SU-DHL-6 (cell line): ENCODE data around the gene ARHGAP6.

Experiments
- H2AFZ ChIP-seq: fragments of 200-600 bp; sonication (generic); 2 replicates; pipeline ENCODE4 v1.6.1; 2014; ENCODE audit warnings: low read depth, mild to moderate bottlenecking, moderate library complexity, mixed read lengths, antibody characterized with exemption, low read length; ENCODE audit not compliant: severe bottlenecking
- H3F3A ChIP-seq: fragments of 200-600 bp; shearing (Covaris generic); 2 replicates; pipeline ENCODE4 v1.6.0; 2016; ENCODE audit warnings: antibody characterized with exemption, mild to moderate bottlenecking; ENCODE audit not compliant: insufficient read depth
- H3K27ac ChIP-seq: fragments of 200-600 bp; sonication (generic); 2 replicates; pipeline ENCODE4 v1.5.1; 2016; ENCODE audit warnings: low read depth, mild to moderate bottlenecking, low read length, moderate library complexity, mixed read lengths
- H3K27me3 ChIP-seq: fragments of 200-600 bp; sonication (generic), shearing (Covaris generic); 2 replicates; pipeline ENCODE4 v1.6.0; 2014; ENCODE audit warnings: mild to moderate bottlenecking, low read length
- H3K36me3 ChIP-seq: fragments of 200-600 bp; sonication (generic); 2 replicates; pipeline ENCODE4 v1.6.1; 2014; ENCODE audit warnings: mild to moderate bottlenecking, low read length, mixed read lengths
- H3K4me2 ChIP-seq: fragments of 300-600, 200-600 bp; shearing (Covaris generic), sonication (generic); 2 replicates; pipeline ENCODE4 v1.6.0; 2014; ENCODE audit warnings: low read length, low read depth, mild to moderate bottlenecking; ENCODE audit not compliant: poor library complexity, severe bottlenecking
- H3K4me3 ChIP-seq: fragments of 200-600 bp; sonication (generic); 2 replicates; pipeline ENCODE4 v1.5.1; 2014; ENCODE audit warnings: antibody characterized with exemption, low read length, mild to moderate bottlenecking, mixed read lengths; ENCODE audit not compliant: insufficient read depth, poor library complexity, severe bottlenecking
- H3K79me2 ChIP-seq: fragments of 200-600 bp; sonication (generic); 2 replicates; pipeline ENCODE4 v1.6.1; 2014; ENCODE audit warnings: mild to moderate bottlenecking, low read length, moderate library complexity; ENCODE audit not compliant: insufficient read depth
- H3K9ac ChIP-seq: fragments of 200-600 bp; sonication (generic); 2 replicates; pipeline ENCODE4 v1.7.0; 2014; ENCODE audit warnings: mild to moderate bottlenecking, low read length
- H3K9me2 ChIP-seq: fragments of 200-600 bp; sonication (generic); replicated peaks from 2 replicates; pipeline ENCODE4 v1.6.1; 2014; ENCODE audit warnings: low read length; ENCODE audit not compliant: insufficient read depth
- H3K9me3 ChIP-seq: fragments of 200-600 bp; sonication (generic); 2 replicates; pipeline ENCODE4 v1.6.1; 2014; ENCODE audit warnings: low read length, mixed read lengths; ENCODE audit not compliant: insufficient read depth
- H4K20me1 ChIP-seq: fragments of 200-600 bp; sonication (generic); 2 replicates; pipeline ENCODE4 v1.6.1; 2014; ENCODE audit warnings: low read depth, mild to moderate bottlenecking, antibody characterized with exemption, low read length, moderate library complexity, mixed read lengths
- CTCF ChIP-seq: fragments of 200-600 bp; sonication (generic); IDR thresholded peaks from one replicate; pipeline ENCODE4 v1.5.1; 2017; ENCODE audit warnings: antibody characterized with exemption, mild to moderate bottlenecking, low read length, moderate library complexity; ENCODE audit not compliant: insufficient read depth, poor library complexity, severe bottlenecking
- EZH2phosphoT487 ChIP-seq: fragments of 200-600 bp; sonication (generic), shearing (Covaris generic); conservative IDR thresholded peaks from 2 replicates; pipeline ENCODE4 v1.6.1; 2018; ENCODE audit warnings: mild to moderate bottlenecking, antibody characterized with exemption, low read length, moderate library complexity, mixed read lengths

The ARHGAP6 gene

GRCh38 chrX:11355259-11355909, 310.3 kb downstream of the ARHGAP6 start:
- Histone ChIP-seq H3K4me3 (no peak overlapping the region), H3K79me2 (no peaks in the 10 kb centered on the region), H2AFZ (no peak overlapping the region), H3K27me3 (no peaks in the 10 kb centered on the region), H3K9me3 (no peaks in the 10 kb centered on the region), H3K9me2 (no peaks in the 10 kb centered on the region), H3K4me2 (no peak overlapping the region), H3F3A (no peaks in the 10 kb centered on the region), H3K27ac (no peak overlapping the region), H4K20me1 (no peaks in the 10 kb centered on the region), H3K36me3 (no peaks in the 10 kb centered on the region), H3K9ac (no peak overlapping the region)
- TF ChIP-seq EZH2phosphoT487 = no peak
- no peak for TF ChIP-seq CTCF

- Histone ChIP-seq H3K9ac (no peak overlapping the region), H3K9me3 (no peaks in the 10 kb centered on the region), H3K9me2 (no peaks in the 10 kb centered on the region), H3K4me3 (no peak overlapping the region), H3K27me3 (no peaks in the 10 kb centered on the region), H3F3A (no peaks in the 10 kb centered on the region), H4K20me1 (no peaks in the 10 kb centered on the region), H3K36me3 (no peaks in the 10 kb centered on the region), H2AFZ (no peak overlapping the region), H3K27ac (no peak overlapping the region), H3K4me2 (no peak overlapping the region), H3K79me2 (no peaks in the 10 kb centered on the region)
- TF ChIP-seq CTCF (no peak), EZH2phosphoT487 (no peak)
Measured at GRCh38 chrX:11352296-11352741, 313.4 kb downstream of the ARHGAP6 start.

- Histone ChIP-seq H3F3A (no peaks in the 10 kb centered on the region), H2AFZ (no peak overlapping the region), H3K9ac (no peak overlapping the region), H3K4me3 (no peak overlapping the region), H3K36me3 (no peaks in the 10 kb centered on the region), H4K20me1 (no peaks in the 10 kb centered on the region), H3K9me3 (no peaks in the 10 kb centered on the region), H3K27ac (no peak overlapping the region), H3K4me2 (no peak overlapping the region), H3K27me3 (no peaks in the 10 kb centered on the region), H3K9me2 (no peaks in the 10 kb centered on the region), H3K79me2 (no peaks in the 10 kb centered on the region)
- TF ChIP-seq EZH2phosphoT487 (no peak), CTCF (no peak)
Measured at GRCh38 chrX:11351375-11352295, 314.1 kb downstream of the ARHGAP6 start.
